Glutamatergic neuron (in vitro differentiated cells): Measurements from ENCODE around the gene R3HDM1. TPM values are rescaled to one million over a fixed set of nuclear protein-coding genes. Genes with fewer than 3 reads are reported as not detected.
"Not testable (repeated sequence)": the region's sequence is repeated elsewhere in the genome, so short reads cannot be mapped to it uniquely, and the experiment has no call there.

Source experiments
- DNase-seq: peaks from one replicate; pipeline ENCODE4 v3.0.0; 2022
- H3K27ac Mint-ChIP-seq: one replicate; pipeline ENCODE4 v1.8.0; 2020; ENCODE audit warnings: mild to moderate bottlenecking, mixed read lengths, inconsistent platforms; ENCODE audit not compliant: unreplicated experiment
- H3K27me3 Mint-ChIP-seq: one replicate; pipeline ENCODE4 v1.8.0; 2020; ENCODE audit warnings: mild to moderate bottlenecking, moderate library complexity, mixed read lengths, inconsistent platforms; ENCODE audit not compliant: unreplicated experiment
- H3K36me3 Mint-ChIP-seq: one replicate; pipeline ENCODE4 v1.8.0; 2020; ENCODE audit warnings: mild to moderate bottlenecking, mixed read lengths, inconsistent platforms; ENCODE audit not compliant: unreplicated experiment
- H3K4me1 Mint-ChIP-seq: one replicate; pipeline ENCODE4 v1.8.0; 2020; ENCODE audit warnings: mild to moderate bottlenecking, low read depth, mixed read lengths, inconsistent platforms; ENCODE audit not compliant: unreplicated experiment
- H3K4me3 Mint-ChIP-seq: one replicate; pipeline ENCODE4 v1.8.0; 2020; ENCODE audit warnings: mild to moderate bottlenecking, mixed read lengths, inconsistent platforms; ENCODE audit not compliant: unreplicated experiment
- H3K9me3 Mint-ChIP-seq: one replicate; pipeline ENCODE4 v1.8.0; 2020; ENCODE audit warnings: mild to moderate bottlenecking, moderate library complexity, mixed read lengths, inconsistent platforms; ENCODE audit not compliant: unreplicated experiment
- CTCF ChIP-seq: fragments of 200-600 bp; sonication (generic); IDR thresholded peaks from one replicate; pipeline ENCODE4 v1.5.0; 2021; ENCODE audit not compliant: partially characterized antibody, unreplicated experiment
- total RNA-seq: library from RNA; stranded (reverse); fragmentation: NEBNext Ultra II Directional; extraction: Animal tissue kit (Norgen Biotek cat#: 25700); gene quantifications from one replicate; pipeline ENCODE4 v1.2.1, GENCODE V29; 2021; ENCODE audit not compliant: unreplicated experiment

R3HDM1 gene
- total RNA-seq, 1 donor from 2014 or later, result 57.7 TPM

- no peaks in the 10 kb centered on the region for H3K9me3 Mint-ChIP-seq
- no peak overlapping the region for H3K27ac Mint-ChIP-seq
- H3K4me1 Mint-ChIP-seq, result no peaks in the 10 kb centered on the region
- TF ChIP-seq CTCF, result no peak
- no peak overlapping the region for H3K4me3 Mint-ChIP-seq
- no peak for DNase-seq
- H3K36me3 Mint-ChIP-seq, result no peaks in the 10 kb centered on the region
- no peaks in the 10 kb centered on the region for H3K27me3 Mint-ChIP-seq
Observed at GRCh38 chr2:135620198-135620597, 88.9 kb downstream of the R3HDM1 start.

- no peaks in the 10 kb centered on the region for H3K9me3 Mint-ChIP-seq
- no peak overlapping the region for H3K4me3 Mint-ChIP-seq
- DNase-seq, result no peak
- no peak for TF ChIP-seq CTCF
- no peaks in the 10 kb centered on the region for H3K4me1 Mint-ChIP-seq
- H3K36me3 Mint-ChIP-seq, result no peaks in the 10 kb centered on the region
- H3K27ac Mint-ChIP-seq, result no peak overlapping the region
- no peaks in the 10 kb centered on the region for H3K27me3 Mint-ChIP-seq
Observed at GRCh38 chr2:135629520-135629919, 98.2 kb downstream of the R3HDM1 start.

GRCh38 chr2:135630034-135630433 is 98.8 kb downstream of the R3HDM1 start:
- not testable (repeated sequence) for H3K9me3 Mint-ChIP-seq, H3K4me1 Mint-ChIP-seq, DNase-seq, H3K36me3 Mint-ChIP-seq, H3K27me3 Mint-ChIP-seq, H3K4me3 Mint-ChIP-seq, H3K27ac Mint-ChIP-seq

GRCh38 chr2:135630488-135630887 is 99.2 kb downstream of the R3HDM1 start:
- H3K27me3 Mint-ChIP-seq, result no peaks in the 10 kb centered on the region
- H3K9me3 Mint-ChIP-seq, result no peaks in the 10 kb centered on the region
- no peak for DNase-seq
- H3K4me3 Mint-ChIP-seq, result no peak overlapping the region
- no peaks in the 10 kb centered on the region for H3K36me3 Mint-ChIP-seq
- TF ChIP-seq CTCF, result no peak
- no peak overlapping the region for H3K27ac Mint-ChIP-seq
- H3K4me1 Mint-ChIP-seq, result no peaks in the 10 kb centered on the region

- H3K36me3 Mint-ChIP-seq, result no peaks in the 10 kb centered on the region
- no peak overlapping the region for H3K27ac Mint-ChIP-seq
- H3K27me3 Mint-ChIP-seq, result no peaks in the 10 kb centered on the region
- no peaks in the 10 kb centered on the region for H3K4me1 Mint-ChIP-seq
- no peak overlapping the region for H3K4me3 Mint-ChIP-seq
- no peaks in the 10 kb centered on the region for H3K9me3 Mint-ChIP-seq
- no peak for TF ChIP-seq CTCF
- no peak for DNase-seq
Observed at GRCh38 chr2:135633582-135633981, 102.3 kb downstream of the R3HDM1 start.
